Measurements from ENCODE around the gene NME4.
"Not testable (repeated sequence)": the region's sequence is repeated elsewhere in the genome, so short reads cannot be mapped to it uniquely, and the experiment has no call there.

The NME4 gene

GRCh38 chr16:411576-412265 is 14.7 kb downstream of the NME4 start:
- Histone ChIP-seq H3K4ac (ENCODE audit: low read length) (no peak overlapping the region), H3K9ac (ENCODE audit: low read depth, low read length, poor library complexity) (no peak overlapping the region), H3K36me3 (replicated peaks in 1 of 2; ENCODE audit: control insufficient read depth in 2 of 2, insufficient read depth in 2 of 2, low read length in 2 of 2) (peaks cover 5% of the 10 kb centered on the region in 2 donors), H3K79me1 (ENCODE audit: low read depth, low read length) (peaks cover 3% of the 10 kb centered on the region), H3K9me3 (replicated peaks in 1 of 2; ENCODE audit: control insufficient read depth in 2 of 2, insufficient read depth in 1 of 2, low read depth in 1 of 2, low read length in 2 of 2) (no peaks in the 10 kb centered on the region), H4K91ac (ENCODE audit: low read depth, low read length, poor library complexity) (no peak overlapping the region), H2AK5ac (ENCODE audit: low read depth, low read length) (no peak overlapping the region), H3K4me2 (ENCODE audit: insufficient read depth, low read length, poor library complexity, severe bottlenecking) (no peak overlapping the region), H2AFZ (ENCODE audit: low read length) (no peak overlapping the region), H2BK12ac (ENCODE audit: low read length) (no peak overlapping the region), H3K4me3 (ENCODE audit: low read length in 2 of 2) (no peak overlapping the region), H2BK15ac (ENCODE audit: low read length) (no peak overlapping the region), H3K14ac (ENCODE audit: low read length) (no peak overlapping the region), H2BK120ac (ENCODE audit: low read depth, low read length) (no peak overlapping the region), H3K27me3 (ENCODE audit: control insufficient read depth in 3 of 3, insufficient read depth in 3 of 3, low read depth in 1 of 3, low read length in 3 of 3) (no peaks in the 10 kb centered on the region), H3K4me1 (ENCODE audit: control insufficient read depth in 2 of 2, insufficient read depth in 1 of 2, low read depth in 1 of 2, low read length in 2 of 2) (no peaks in the 10 kb centered on the region), H3K27ac (replicated peaks; ENCODE audit: low read length) (no peak overlapping the region), H2BK5ac (ENCODE audit: low read length) (no peak overlapping the region), H4K8ac (ENCODE audit: low read depth, low read length) (no peak overlapping the region), H3K18ac (ENCODE audit: low read length) (no peak overlapping the region), H3K23ac (ENCODE audit: low read depth, low read length, poor library complexity) (peak overlapping the region; percentile 16)
- no peak for DNase-seq (ENCODE audit: low spot score)
- WGBS, 2 donors (ENCODE audit: extremely low coverage in 2 of 2, insufficient read length in 2 of 2, insufficient replicate concordance in 1 of 2), result no CpG with 5 or more reads among the region's 26 CpGs

DNA sequence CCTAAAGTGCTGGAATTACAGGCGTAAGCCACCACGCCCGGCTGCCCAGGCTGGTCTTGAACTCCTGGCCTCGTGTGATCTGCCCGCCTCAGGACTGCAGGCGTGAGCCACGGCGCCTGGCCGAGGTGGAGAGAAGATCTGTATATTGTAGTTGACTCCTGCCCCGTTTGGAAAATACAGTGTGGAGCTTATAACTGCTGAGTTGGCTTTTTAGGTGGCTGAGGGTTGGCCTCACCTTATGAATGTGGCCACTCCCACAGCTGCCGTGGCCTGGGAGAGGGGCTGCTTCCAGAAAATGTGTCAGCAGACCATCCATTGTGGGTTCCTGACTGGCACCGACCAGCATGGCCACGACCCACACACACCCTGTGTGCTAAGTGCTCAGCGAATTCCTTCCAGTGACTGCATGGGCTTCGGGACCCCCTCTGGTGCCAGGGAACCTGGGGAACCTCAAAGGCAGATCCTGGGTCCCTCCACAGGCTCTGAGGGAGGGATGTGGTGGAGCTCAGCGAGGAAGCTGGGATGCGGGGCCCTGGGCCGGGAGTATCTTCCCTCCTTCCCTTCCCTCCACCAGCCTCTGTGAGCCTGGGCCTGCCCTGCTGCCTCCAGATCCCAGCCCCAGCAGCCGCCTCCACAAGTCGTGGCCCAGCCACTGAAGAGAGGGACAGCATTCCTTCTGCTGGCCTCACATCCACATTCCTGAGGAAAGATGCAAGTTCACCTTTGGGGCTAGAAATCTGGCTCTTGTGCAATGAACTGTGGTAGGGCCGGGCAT is 17.6 kb downstream of the NME4 start:
- no peak overlapping the region for H3K18ac ChIP-seq (ENCODE audit: low read length)
- no peak overlapping the region for H4K91ac ChIP-seq (ENCODE audit: low read depth, low read length, poor library complexity)
- no peaks in the 10 kb centered on the region for H3K4me1 ChIP-seq (ENCODE audit: control insufficient read depth in 2 of 2, insufficient read depth in 1 of 2, low read depth in 1 of 2, low read length in 2 of 2)
- H3K4ac ChIP-seq (ENCODE audit: low read length), result no peak overlapping the region
- H2BK15ac ChIP-seq (ENCODE audit: low read length), result peak overlapping the region; percentile 33
- H3K27me3 ChIP-seq (ENCODE audit: control insufficient read depth in 3 of 3, insufficient read depth in 3 of 3, low read depth in 1 of 3, low read length in 3 of 3), result no peaks in the 10 kb centered on the region
- peaks cover 3% of the 10 kb centered on the region for H3K79me1 ChIP-seq (ENCODE audit: low read depth, low read length)
- H3K4me3 ChIP-seq (ENCODE audit: low read length in 2 of 2), result no peak overlapping the region
- H3K23ac ChIP-seq (ENCODE audit: low read depth, low read length, poor library complexity), result peak overlapping the region; percentile 8
- DNase-seq (ENCODE audit: low spot score), result no peak
- no peak overlapping the region for H2BK5ac ChIP-seq (ENCODE audit: low read length)
- H3K14ac ChIP-seq (ENCODE audit: low read length), result peak overlapping the region; percentile 1
- H4K8ac ChIP-seq (ENCODE audit: low read depth, low read length), result no peak overlapping the region
- WGBS, 2 donors (ENCODE audit: extremely low coverage in 2 of 2, insufficient read length in 2 of 2, insufficient replicate concordance in 1 of 2), result no CpG with 5 or more reads among the region's 21 CpGs
- no peak overlapping the region for H3K4me2 ChIP-seq (ENCODE audit: insufficient read depth, low read length, poor library complexity, severe bottlenecking)
- no peak overlapping the region for H2BK12ac ChIP-seq (ENCODE audit: low read length)
- no peak overlapping the region for H2BK120ac ChIP-seq (ENCODE audit: low read depth, low read length)
- H3K9ac ChIP-seq (ENCODE audit: low read depth, low read length, poor library complexity), result no peak overlapping the region
- H2AK5ac ChIP-seq (ENCODE audit: low read depth, low read length), result no peak overlapping the region
- no peak overlapping the region for H3K27ac ChIP-seq (replicated peaks; ENCODE audit: low read length)
- no peak overlapping the region for H2AFZ ChIP-seq (ENCODE audit: low read length)
- H3K9me3 ChIP-seq (replicated peaks in 1 of 2; ENCODE audit: control insufficient read depth in 2 of 2, insufficient read depth in 1 of 2, low read depth in 1 of 2, low read length in 2 of 2), result no peaks in the 10 kb centered on the region
- H3K36me3 ChIP-seq (replicated peaks in 1 of 2; ENCODE audit: control insufficient read depth in 2 of 2, insufficient read depth in 2 of 2, low read length in 2 of 2), result peaks cover 5% of the 10 kb centered on the region in 2 donors

GRCh38 chr16:415170-415498 is 18.1 kb downstream of the NME4 start:
- not testable (repeated sequence) for H2BK5ac ChIP-seq (ENCODE audit: low read length); H3K18ac ChIP-seq (ENCODE audit: low read length); H3K4me1 ChIP-seq (ENCODE audit: control insufficient read depth in 2 of 2, insufficient read depth in 1 of 2, low read depth in 1 of 2, low read length in 2 of 2); H2AFZ ChIP-seq (ENCODE audit: low read length); H3K27me3 ChIP-seq (ENCODE audit: control insufficient read depth in 3 of 3, insufficient read depth in 3 of 3, low read depth in 1 of 3, low read length in 3 of 3); H2BK15ac ChIP-seq (ENCODE audit: low read length); H2BK12ac ChIP-seq (ENCODE audit: low read length); H3K4ac ChIP-seq (ENCODE audit: low read length); H3K4me2 ChIP-seq (ENCODE audit: insufficient read depth, low read length, poor library complexity, severe bottlenecking); H4K8ac ChIP-seq (ENCODE audit: low read depth, low read length); H3K4me3 ChIP-seq (ENCODE audit: low read length in 2 of 2); DNase-seq (ENCODE audit: low spot score); H2BK120ac ChIP-seq (ENCODE audit: low read depth, low read length); H3K79me1 ChIP-seq (ENCODE audit: low read depth, low read length); H3K9me3 ChIP-seq (replicated peaks in 1 of 2; ENCODE audit: control insufficient read depth in 2 of 2, insufficient read depth in 1 of 2, low read depth in 1 of 2, low read length in 2 of 2); H3K9ac ChIP-seq (ENCODE audit: low read depth, low read length, poor library complexity); H4K91ac ChIP-seq (ENCODE audit: low read depth, low read length, poor library complexity); H3K14ac ChIP-seq (ENCODE audit: low read length); H2AK5ac ChIP-seq (ENCODE audit: low read depth, low read length); H3K36me3 ChIP-seq (replicated peaks in 1 of 2; ENCODE audit: control insufficient read depth in 2 of 2, insufficient read depth in 2 of 2, low read length in 2 of 2); H3K23ac ChIP-seq (ENCODE audit: low read depth, low read length, poor library complexity); H3K27ac ChIP-seq (replicated peaks; ENCODE audit: low read length)
- no CpG with 5 or more reads among the region's 3 CpGs for WGBS, 2 donors (ENCODE audit: extremely low coverage in 2 of 2, insufficient read length in 2 of 2, insufficient replicate concordance in 1 of 2)

DNA sequence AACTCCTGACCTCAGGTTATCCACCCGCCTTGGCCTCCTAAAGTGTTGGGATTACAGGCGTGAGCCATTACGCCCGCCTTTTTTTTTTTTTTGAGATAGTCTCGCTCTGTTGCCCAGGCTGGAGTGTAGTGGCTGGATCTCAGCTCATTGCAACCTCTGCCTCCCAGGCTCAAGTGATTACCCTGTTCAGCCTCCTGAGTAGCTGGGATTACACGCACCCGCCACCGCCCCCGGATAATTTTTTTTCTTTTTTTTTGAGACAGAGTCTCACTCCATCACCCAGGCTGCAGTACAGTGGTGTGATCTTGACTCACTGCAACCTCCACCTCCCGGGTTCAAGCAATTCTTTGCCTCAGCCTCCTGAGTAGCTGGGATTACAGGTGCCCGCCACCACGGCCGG is 25.2 kb downstream of the NME4 start:
- Histone ChIP-seq H3K27me3 (ENCODE audit: control insufficient read depth in 3 of 3, insufficient read depth in 3 of 3, low read depth in 1 of 3, low read length in 3 of 3) (peaks cover 11 to 18% (median 12%) of the 10 kb centered on the region in 3 experiments), H3K79me1 (ENCODE audit: low read depth, low read length) (peaks cover 11% of the 10 kb centered on the region)
- H2BK12ac ChIP-seq (ENCODE audit: low read length); DNase-seq (ENCODE audit: low spot score); H4K91ac ChIP-seq (ENCODE audit: low read depth, low read length, poor library complexity); H3K4ac ChIP-seq (ENCODE audit: low read length); H3K4me3 ChIP-seq (ENCODE audit: low read length in 2 of 2); H3K14ac ChIP-seq (ENCODE audit: low read length); H4K8ac ChIP-seq (ENCODE audit: low read depth, low read length); H3K9me3 ChIP-seq (replicated peaks in 1 of 2; ENCODE audit: control insufficient read depth in 2 of 2, insufficient read depth in 1 of 2, low read depth in 1 of 2, low read length in 2 of 2); H3K18ac ChIP-seq (ENCODE audit: low read length); H3K4me1 ChIP-seq (ENCODE audit: control insufficient read depth in 2 of 2, insufficient read depth in 1 of 2, low read depth in 1 of 2, low read length in 2 of 2); H2AFZ ChIP-seq (ENCODE audit: low read length); H2AK5ac ChIP-seq (ENCODE audit: low read depth, low read length); H2BK120ac ChIP-seq (ENCODE audit: low read depth, low read length); H2BK5ac ChIP-seq (ENCODE audit: low read length); H3K23ac ChIP-seq (ENCODE audit: low read depth, low read length, poor library complexity); H3K36me3 ChIP-seq (replicated peaks in 1 of 2; ENCODE audit: control insufficient read depth in 2 of 2, insufficient read depth in 2 of 2, low read length in 2 of 2); H3K4me2 ChIP-seq (ENCODE audit: insufficient read depth, low read length, poor library complexity, severe bottlenecking); H2BK15ac ChIP-seq (ENCODE audit: low read length); H3K27ac ChIP-seq (replicated peaks; ENCODE audit: low read length); H3K9ac ChIP-seq (ENCODE audit: low read depth, low read length, poor library complexity): not testable (repeated sequence)
- no CpG with 5 or more reads among the region's 13 CpGs for WGBS, 2 donors (ENCODE audit: extremely low coverage in 2 of 2, insufficient read length in 2 of 2, insufficient replicate concordance in 1 of 2)

All from neuronal stem cell (in vitro differentiated cells).